ENCODE data around the gene BUD13. TPM values are rescaled to one million over a fixed set of nuclear protein-coding genes. Genes with fewer than 3 reads are reported as not detected.

The BUD13 gene
- total and polyA plus RNA-seq, 2 of the 13 experiments (the other 11 are each of a cell fraction or from before 2014, with no cell fraction given) = 13.3 to 25.9 TPM

- TF ChIP-seq MXD3 (CRISPR knock-in tag; IDR thresholded peaks at IDR 0.05) (no peak), U2AF2 (IDR thresholded peaks at IDR 0.05; ENCODE audit: low read depth, low read length) (no peak), ZNF317 (CRISPR knock-in tag; IDR thresholded peaks at IDR 0.05) (peak; percentile 76), REST (IDR thresholded peaks at IDR 0.05; ENCODE audit: borderline replicate concordance in 1 of 2, low read depth in 1 of 2, low read length in 2 of 2) (peak in 1 of 2 experiments; percentile 69; a peak in 1 of 4 replicates), ZNF672 (CRISPR knock-in tag; IDR thresholded peaks at IDR 0.05) (no peak), HIVEP1 (CRISPR knock-in tag; IDR thresholded peaks at IDR 0.05) (no peak; the same call in 1 of the 2 replicates), BORCS8-MEF2B (CRISPR knock-in tag; IDR thresholded peaks at IDR 0.05) (peak; percentile 30; the same call in 1 of the 2 replicates), ETV6 (CRISPR knock-in tag; conservative IDR thresholded peaks at IDR 0.05) (no peak), SNRNP70 (IDR thresholded peaks at IDR 0.05; ENCODE audit: low read depth, low read length) (no peak), ZNF232 (CRISPR knock-in tag; IDR thresholded peaks at IDR 0.05; ENCODE audit: borderline replicate concordance) (no peak), POLR2G (IDR thresholded peaks at IDR 0.05; ENCODE audit: low read depth, low read length) (peak; percentile 70), HINFP (CRISPR knock-in tag; IDR thresholded peaks at IDR 0.05; ENCODE audit: low read depth) (no peak), MXD1 (CRISPR knock-in tag; IDR thresholded peaks at IDR 0.05) (no peak), RAD21 (CRISPR knock-in tag; IDR thresholded peaks at IDR 0.05) (no peak), ZNF543 (CRISPR knock-in tag; IDR thresholded peaks at IDR 0.05) (peak; percentile 70), DNMT1 (CRISPR knock-in tag; IDR thresholded peaks at IDR 0.05) (no peak), ZNF841 (CRISPR knock-in tag; IDR thresholded peaks at IDR 0.05; ENCODE audit: borderline replicate concordance) (no peak), PHB2 (IDR thresholded peaks at IDR 0.05; ENCODE audit: partially characterized antibody) (no peak), HOXA5 (CRISPR knock-in tag; IDR thresholded peaks at IDR 0.05) (peak; percentile 61; the same call in 1 of the 2 replicates), PRPF4 (IDR thresholded peaks at IDR 0.05; ENCODE audit: low read depth, low read length, poor library complexity, severe bottlenecking) (no peak), KLF16 (CRISPR knock-in tag; IDR thresholded peaks at IDR 0.05) (peak in 1 of 2 experiments; percentile 59; a peak in 1 of 4 replicates), PREB (CRISPR knock-in tag; IDR thresholded peaks at IDR 0.05) (no peak)
These were observed 35.7 kb upstream of the BUD13 start (continued) for GRCh38 chr11:116808262-116809175.

Data from HepG2 (cell line).